GM21390 (cell line): ENCODE measurements around the gene SALL4.
"Not testable (repeated sequence)": the region's sequence is repeated elsewhere in the genome, so short reads cannot be mapped to it uniquely, and the experiment has no call there.

ENCODE experiments used
- ATAC-seq: cut with Tn5 transposase; IDR thresholded peaks from one replicate; pipeline ENCODE4 v1.9.1; 2021; ENCODE audit not compliant: unreplicated experiment

The SALL4 gene

GRCh38 chr20:51803148-51803854 is 980 bp upstream of the SALL4 start:
- ATAC-seq: no peak

DNA sequence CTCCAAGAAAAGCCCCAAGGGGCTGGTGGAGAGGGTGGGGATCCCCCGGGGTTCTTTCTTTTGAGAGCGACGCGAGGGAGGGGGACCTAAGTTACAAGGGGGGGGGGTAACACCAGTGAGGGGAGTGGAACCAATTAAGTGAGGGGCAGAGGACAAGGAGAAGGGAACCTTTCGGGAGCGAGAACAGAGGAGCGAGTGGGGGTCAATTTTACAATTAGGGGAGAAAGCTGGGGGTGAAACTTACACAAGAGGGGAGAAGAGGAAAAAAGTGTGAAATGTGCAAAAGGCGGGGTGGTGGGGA is 548 bp downstream of the SALL4 start:
- ATAC-seq: no peak

DNA sequence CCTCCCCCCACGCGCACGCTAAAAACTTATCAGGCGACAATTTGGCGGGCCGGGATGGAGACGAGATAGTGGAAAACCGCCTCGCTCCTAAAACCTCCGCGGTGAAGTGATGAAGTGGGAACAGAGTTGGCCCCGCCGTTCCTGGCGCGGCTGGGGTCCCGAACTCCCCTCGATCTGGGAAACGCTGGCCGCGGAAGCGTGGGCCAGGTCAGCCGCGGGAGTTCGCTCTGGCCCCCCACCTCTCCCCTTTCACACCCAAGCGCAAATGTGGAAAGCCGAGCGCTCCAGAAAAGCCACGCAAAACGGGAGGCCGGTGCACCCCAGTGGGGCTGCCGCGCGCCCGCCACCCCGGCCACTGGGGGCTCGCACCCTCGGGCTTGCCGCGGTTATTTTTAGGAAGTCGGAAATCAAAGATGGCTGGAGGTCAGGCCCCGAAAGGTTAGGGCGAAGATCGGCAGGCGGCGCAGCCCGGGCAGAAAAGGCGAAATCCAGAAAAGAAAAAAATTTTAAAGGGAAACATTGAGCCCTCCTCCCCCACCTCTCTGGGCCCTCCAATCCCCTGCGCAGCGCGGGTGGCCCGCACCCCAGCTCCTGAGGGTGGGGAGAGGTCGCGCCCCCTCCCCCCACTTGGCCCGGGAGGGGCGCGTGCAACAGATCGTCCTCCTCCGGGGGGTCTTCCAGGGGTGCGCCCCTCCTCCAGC is 1.0 kb downstream of the SALL4 start:
- no peak for ATAC-seq

DNA sequence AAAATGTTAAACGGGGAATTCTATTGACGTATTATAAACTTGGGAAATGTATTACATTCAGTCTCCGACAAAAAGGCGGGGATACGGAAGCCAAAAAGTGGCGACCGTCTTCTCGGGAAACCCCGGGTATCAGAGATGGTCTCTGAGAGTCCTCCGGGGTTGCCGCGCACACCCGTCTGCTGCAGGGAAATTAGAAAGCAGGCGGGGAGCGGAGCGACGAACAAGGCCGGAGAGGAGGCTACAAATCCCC is 1.5 kb downstream of the SALL4 start:
- no peak for ATAC-seq

- ATAC-seq: no peak
Measured at GRCh38 chr20:51800060-51800871, 2.1 kb downstream of the SALL4 start.

GRCh38 chr20:51799401-51799860 is 2.9 kb downstream of the SALL4 start:
- ATAC-seq: no peak

DNA sequence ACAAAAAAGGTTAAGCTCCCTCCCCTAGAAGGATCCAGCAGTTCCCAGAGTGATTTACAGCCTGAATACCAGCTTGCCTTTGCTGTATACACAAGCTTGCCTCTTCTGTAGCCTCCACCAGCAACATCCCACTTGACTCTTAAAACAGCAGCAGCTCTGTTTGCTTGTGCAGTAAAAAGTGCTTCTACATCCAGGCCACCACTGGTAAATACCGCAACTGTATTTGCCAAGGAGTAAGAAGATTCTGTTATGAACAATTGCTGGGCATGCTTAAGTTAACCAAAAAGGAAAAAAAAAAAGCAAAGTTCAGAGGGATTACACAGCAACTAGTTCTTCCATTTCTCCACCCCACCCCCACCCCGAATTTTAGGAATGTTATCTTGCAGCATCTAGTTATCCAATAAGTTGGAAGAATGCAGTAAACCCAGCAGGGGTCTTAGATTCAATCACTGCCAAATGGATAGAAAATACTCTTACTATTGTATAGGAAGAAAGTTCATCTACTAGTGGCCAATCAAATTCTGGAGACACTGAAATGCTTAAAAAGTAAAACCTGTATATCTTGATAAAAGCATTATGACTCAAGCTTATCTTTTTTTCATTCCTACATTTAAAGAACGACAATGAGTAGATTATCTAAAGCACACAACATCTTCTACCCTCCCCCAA is 4.8 kb downstream of the SALL4 start:
- ATAC-seq: no peak

GRCh38 chr20:51796340-51796739 is 6.0 kb downstream of the SALL4 start:
- no peak for ATAC-seq

DNA sequence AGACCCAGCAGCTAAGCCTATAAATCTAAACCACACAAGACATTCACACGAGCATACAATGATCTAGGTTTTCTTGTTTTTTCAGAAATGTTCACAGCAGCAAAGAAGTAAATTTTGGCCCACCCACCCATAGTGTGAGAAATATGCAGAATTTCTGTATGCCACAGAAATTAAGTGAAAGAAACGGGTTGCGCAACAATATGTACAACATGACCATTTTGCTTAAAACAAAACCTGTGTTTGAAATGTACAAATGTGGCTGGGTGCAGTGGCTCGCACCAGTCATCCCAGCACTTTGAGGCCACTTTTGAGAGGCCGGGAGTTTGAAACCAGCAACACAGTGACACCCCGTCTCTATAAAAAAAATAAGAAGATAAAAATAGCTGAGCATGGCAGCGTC is 9.4 kb downstream of the SALL4 start:
- no peak for ATAC-seq

GRCh38 chr20:51791626-51792025 is 10.7 kb downstream of the SALL4 start:
- no peak for ATAC-seq

DNA sequence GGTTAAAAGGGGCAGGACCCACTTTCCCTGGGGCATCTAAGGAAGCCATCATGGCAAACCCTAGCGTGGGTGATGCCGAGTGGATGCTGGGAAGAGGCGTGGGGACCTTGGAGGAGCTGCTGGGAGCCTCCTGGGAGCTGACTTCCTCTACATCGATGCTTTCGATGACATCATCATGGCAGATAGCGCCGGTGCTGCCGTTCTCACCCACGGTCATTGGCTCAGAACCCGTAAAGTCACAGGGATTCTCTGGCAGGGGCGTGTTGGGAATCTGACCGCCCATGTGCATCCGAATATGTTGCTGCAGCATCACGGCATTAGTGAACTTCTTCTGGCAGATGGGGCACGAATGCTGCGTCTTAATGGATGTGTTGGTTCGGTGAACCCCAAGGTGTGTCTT is 12.1 kb downstream of the SALL4 start:
- ATAC-seq: no peak

- ATAC-seq: no peak
Measured at GRCh38 chr20:51789434-51789833, 12.9 kb downstream of the SALL4 start.

DNA sequence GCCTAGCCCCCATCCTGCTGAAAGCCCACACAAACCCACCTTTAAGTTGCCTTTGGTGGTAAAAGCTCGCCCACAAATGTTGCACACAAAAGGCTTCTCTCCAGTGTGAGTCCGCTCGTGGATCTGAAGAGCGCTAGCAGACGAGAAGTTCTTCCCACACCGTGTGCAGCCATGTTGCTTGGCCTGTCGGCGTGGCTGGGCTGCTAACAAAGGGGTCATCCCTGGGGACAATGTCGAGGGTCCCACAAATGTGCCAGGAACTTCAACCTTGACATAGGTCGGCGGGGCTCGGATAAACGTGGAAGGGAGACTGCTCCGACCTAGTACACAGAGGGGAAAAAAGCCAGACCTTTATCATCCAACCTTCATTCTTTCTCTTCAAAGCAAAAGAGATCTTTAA is 13.5 kb downstream of the SALL4 start:
- ATAC-seq: no peak

- no peak for ATAC-seq
Measured at GRCh38 chr20:51784299-51784698, 18.0 kb downstream of the SALL4 start.

DNA sequence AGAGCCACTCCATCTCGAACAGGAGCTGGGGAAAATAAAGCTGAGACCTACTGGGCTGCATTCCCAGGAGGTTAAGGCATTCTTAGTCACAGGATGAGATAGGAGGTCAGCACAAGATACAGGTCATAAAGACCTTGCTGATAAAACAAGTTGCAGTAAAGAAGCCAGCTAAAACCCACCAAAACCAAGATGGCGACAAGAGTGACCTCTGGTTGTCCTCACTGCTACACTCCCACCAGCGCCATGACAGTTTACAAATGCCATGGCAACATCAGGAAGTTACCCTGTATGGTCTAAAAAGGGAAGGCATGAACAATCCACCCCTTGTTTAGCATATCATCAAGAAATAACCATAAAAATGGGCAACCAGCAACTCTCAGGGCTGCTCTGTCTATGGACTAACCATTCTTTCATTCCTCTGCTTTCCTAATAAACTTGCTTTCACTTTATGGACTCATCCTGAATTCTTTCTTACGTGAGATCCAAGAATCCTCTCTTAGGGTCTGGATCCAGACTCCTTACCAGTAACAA is 24.0 kb downstream of the SALL4 start:
- ATAC-seq: not testable (repeated sequence)

DNA sequence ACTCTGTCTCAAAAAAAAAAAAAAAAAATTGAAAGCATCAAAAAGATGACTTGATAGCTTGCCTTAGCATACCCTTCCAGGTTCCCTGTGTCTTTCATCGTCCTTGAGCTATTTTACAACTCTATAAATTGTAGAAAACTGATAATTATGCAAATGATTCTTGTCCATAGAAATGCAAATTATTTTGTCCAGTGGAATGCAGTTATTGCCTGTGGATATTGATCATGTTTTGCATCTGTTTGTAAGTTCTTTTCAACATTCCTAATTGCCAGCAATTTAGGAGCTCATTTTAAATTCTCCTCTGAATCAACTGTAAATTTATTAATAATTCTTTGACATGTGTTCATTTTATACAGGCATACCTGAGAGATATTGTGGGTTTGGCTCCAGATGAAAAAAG is 27.1 kb downstream of the SALL4 start:
- no peak for ATAC-seq

- no peak for ATAC-seq
Measured at GRCh38 chr20:51772236-51772635, 30.1 kb downstream of the SALL4 start.

- ATAC-seq: no peak
Measured at GRCh38 chr20:51769976-51770615, 32.2 kb downstream of the SALL4 start.

DNA sequence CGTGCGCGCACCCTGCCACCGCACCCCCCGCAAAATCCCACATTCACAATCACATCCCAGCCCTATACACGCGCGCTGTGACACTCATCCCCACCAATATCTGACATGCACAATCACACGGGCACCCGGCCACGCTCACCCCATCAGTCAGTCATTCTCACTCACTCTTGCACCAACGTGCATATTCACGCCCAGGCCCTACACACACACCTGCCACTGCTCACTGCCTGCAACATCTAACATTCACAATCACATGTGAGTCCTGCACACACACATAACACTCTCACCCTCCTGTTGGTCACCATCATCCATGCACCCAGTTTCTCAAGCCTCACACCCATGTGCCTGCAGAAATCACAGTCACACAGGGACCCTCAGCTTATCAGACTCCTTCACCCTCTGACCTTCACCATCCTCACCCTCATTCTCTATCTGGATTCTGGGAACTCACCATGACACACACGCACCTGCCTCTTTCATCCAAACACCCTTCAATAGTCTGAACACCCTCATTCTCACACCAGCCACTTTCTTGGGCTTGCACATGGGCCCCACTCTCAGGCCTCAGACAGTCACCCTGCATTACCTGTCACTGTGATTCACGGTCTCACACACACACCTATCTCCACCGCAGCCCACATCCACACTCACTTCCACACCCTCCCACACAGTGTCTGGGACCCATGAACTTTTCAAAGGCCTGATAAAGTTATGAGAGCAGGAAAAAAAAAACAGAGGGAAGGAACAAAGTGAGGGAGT is 33.4 kb downstream of the SALL4 start:
- ATAC-seq: no peak
